GM23338 (cell line): ENCODE measurements around the gene CYSTM1. TPM values are rescaled to one million over a fixed set of nuclear protein-coding genes. Genes with fewer than 3 reads are reported as not detected.

Experiments used
- ATAC-seq: fragments of 200-7000 bp; cut with Tn5 transposase; 3 replicates; pipeline ENCODE4 v1.9.1; 2020
- DNase-seq: peaks from one replicate; pipeline ENCODE4 v3.0.0-alpha.2; 2015; ENCODE audit warnings: low spot score
- H2AFZ ChIP-seq: fragments of 200-600 bp; sonication (generic); 2 replicates; pipeline ENCODE4 v1.8.0; 2016; ENCODE audit warnings: antibody characterized with exemption, mild to moderate bottlenecking, moderate library complexity
- H3F3A ChIP-seq: fragments of 200-600 bp; sonication (generic); replicated peaks from 2 replicates; pipeline ENCODE4 v1.8.0; 2017; ENCODE audit warnings: antibody characterized with exemption, mixed run types, low read depth
- H3K27ac ChIP-seq: fragments of 200-600 bp; sonication (generic); 2 replicates; pipeline ENCODE4 v1.6.1; 2016; ENCODE audit warnings: low read depth
- H3K27me3 ChIP-seq: fragments of 200-600 bp; sonication (generic); 2 replicates; pipeline ENCODE4 v1.8.0; 2016; ENCODE audit warnings: mild to moderate bottlenecking, mixed run types, moderate library complexity; ENCODE audit not compliant: insufficient read depth
- H3K36me3 ChIP-seq: fragments of 200-600 bp; sonication (generic); 2 replicates; pipeline ENCODE4 v1.8.0; 2016; ENCODE audit warnings: mild to moderate bottlenecking; ENCODE audit not compliant: insufficient read depth
- H3K4me1 ChIP-seq: fragments of 200-600 bp; sonication (generic); 2 replicates; pipeline ENCODE4 v1.8.0; 2016; ENCODE audit warnings: mild to moderate bottlenecking, moderate library complexity; ENCODE audit not compliant: insufficient read depth
- H3K4me2 ChIP-seq: fragments of 200-600 bp; sonication (generic); 2 replicates; pipeline ENCODE4 v1.7.1; 2017; ENCODE audit warnings: mixed run types
- H3K4me3 ChIP-seq: fragments of 200-600 bp; sonication (generic); 2 replicates; pipeline ENCODE4 v1.6.1; 2016; ENCODE audit warnings: mixed run types
- H3K79me2 ChIP-seq: fragments of 200-600 bp; sonication (generic); replicated peaks from 2 replicates; pipeline ENCODE4 v1.8.0; 2017; ENCODE audit warnings: mild to moderate bottlenecking; ENCODE audit not compliant: insufficient read depth
- H3K9me2 ChIP-seq: fragments of 200-600 bp; sonication (generic); 2 replicates; pipeline ENCODE4 v1.8.0; 2017; ENCODE audit not compliant: insufficient read depth
- H4K20me1 ChIP-seq: fragments of 200-600 bp; sonication (generic); replicated peaks from 2 replicates; pipeline ENCODE4 v1.8.0; 2017; ENCODE audit warnings: mild to moderate bottlenecking; ENCODE audit not compliant: insufficient read depth
- H3K27ac Mint-ChIP-seq: 2 replicates; pipeline ENCODE4 v1.8.0; 2020; ENCODE audit warnings: inconsistent platforms, mild to moderate bottlenecking, moderate library complexity, mixed read lengths
- H3K27me3 Mint-ChIP-seq: 3 replicates; pipeline ENCODE4 v1.8.0; 2022; ENCODE audit warnings: low read depth, mild to moderate bottlenecking, moderate library complexity, mixed read lengths, inconsistent platforms; ENCODE audit not compliant: insufficient read depth, poor library complexity
- H3K36me3 Mint-ChIP-seq: 3 replicates; pipeline ENCODE4 v1.8.0; 2021; ENCODE audit warnings: low read depth, mild to moderate bottlenecking, inconsistent platforms, moderate library complexity, mixed read lengths
- H3K4me1 Mint-ChIP-seq: 3 replicates; pipeline ENCODE4 v1.8.0; 2020; ENCODE audit warnings: mild to moderate bottlenecking, inconsistent platforms, mixed read lengths
- H3K4me3 Mint-ChIP-seq: 3 replicates; pipeline ENCODE4 v1.8.0; 2021; ENCODE audit warnings: moderate library complexity, mild to moderate bottlenecking, inconsistent platforms, mixed read lengths
- H3K9me3 Mint-ChIP-seq: 3 replicates; pipeline ENCODE4 v1.8.0; 2020; ENCODE audit warnings: moderate library complexity, mild to moderate bottlenecking, inconsistent platforms, mixed read lengths
- CREB1 ChIP-seq: fragments of 250-450 bp; sonication (Bioruptor Pico); IDR thresholded peaks from 2 replicates; pipeline ENCODE4 v1.5.0; 2020; ENCODE audit warnings: low read depth, mild to moderate bottlenecking, moderate library complexity
- EZH2 ChIP-seq: fragments of 200-600 bp; sonication (generic); IDR thresholded peaks from one replicate; pipeline ENCODE4 v1.8.0; 2017; ENCODE audit warnings: antibody characterized with exemption, mild to moderate bottlenecking, low read depth; ENCODE audit not compliant: unreplicated experiment
- EZH2phosphoT487 ChIP-seq: fragments of 200-600 bp; sonication (generic); IDR thresholded peaks from one replicate; pipeline ENCODE4 v1.8.1; 2018; ENCODE audit warnings: antibody characterized with exemption; ENCODE audit not compliant: unreplicated experiment
- JUNB ChIP-seq: IDR thresholded peaks from one replicate; pipeline ENCODE4 v1.6.1; 2016; ENCODE audit warnings: antibody characterized with exemption; ENCODE audit not compliant: unreplicated experiment
- NANOG ChIP-seq: IDR thresholded peaks from 2 replicates; pipeline ENCODE4 v1.6.1; 2016; ENCODE audit warnings: antibody characterized with exemption, borderline replicate concordance
- POLR2AphosphoS5 ChIP-seq: IDR thresholded peaks from 2 replicates; pipeline ENCODE4 v1.6.1; 2016; ENCODE audit warnings: antibody characterized with exemption, low read depth
- REST ChIP-seq: IDR thresholded peaks from one replicate; pipeline ENCODE4 v1.6.1; 2018; ENCODE audit warnings: antibody characterized with exemption; ENCODE audit not compliant: unreplicated experiment
- STAT1 ChIP-seq: IDR thresholded peaks from one replicate; pipeline ENCODE4 v1.6.1; 2016; ENCODE audit warnings: antibody characterized with exemption; ENCODE audit not compliant: unreplicated experiment
- ZNF114 ChIP-seq: fragments of 250-450 bp; sonication (Bioruptor Pico); IDR thresholded peaks from 2 replicates; pipeline ENCODE4 v1.5.0; 2020; ENCODE audit warnings: mild to moderate bottlenecking, moderate library complexity
- ZNF331 ChIP-seq: fragments of 250-450 bp; sonication (Bioruptor Pico); IDR thresholded peaks from 2 replicates; pipeline ENCODE4 v1.5.0; 2020; ENCODE audit warnings: low read depth, mild to moderate bottlenecking, moderate library complexity
- ZNF462 ChIP-seq: fragments of 250-450 bp; sonication (Bioruptor Pico); IDR thresholded peaks from 2 replicates; pipeline ENCODE4 v1.5.0; 2020; ENCODE audit warnings: mild to moderate bottlenecking, moderate library complexity
- polyA plus RNA-seq: library from polyadenylated mRNA; unstranded; fragments of >200 nt; fragmentation: Nextera tagmentation; extraction: Ambion mirVana; gene quantifications from 2 replicates; pipeline ENCODE4 v1.2.1, GENCODE V29; 2016
- total RNA-seq: library from RNA; depleted of rRNA; stranded (reverse); fragments of >200 nt; shearing (Covaris generic); gene quantifications from 2 replicates; pipeline ENCODE4 v1.2.3, GENCODE V29; 2014
- TF ChIP-seq, protein P1 (sequence below): IDR thresholded peaks from 2 replicates; pipeline ENCODE4 v1.6.1; 2016; ENCODE audit warnings: antibody characterized with exemption

CYSTM1 gene
- total and polyA plus RNA-seq, 2 experiments from 2014 or later: 14.4 to 46.0 TPM

DNA sequence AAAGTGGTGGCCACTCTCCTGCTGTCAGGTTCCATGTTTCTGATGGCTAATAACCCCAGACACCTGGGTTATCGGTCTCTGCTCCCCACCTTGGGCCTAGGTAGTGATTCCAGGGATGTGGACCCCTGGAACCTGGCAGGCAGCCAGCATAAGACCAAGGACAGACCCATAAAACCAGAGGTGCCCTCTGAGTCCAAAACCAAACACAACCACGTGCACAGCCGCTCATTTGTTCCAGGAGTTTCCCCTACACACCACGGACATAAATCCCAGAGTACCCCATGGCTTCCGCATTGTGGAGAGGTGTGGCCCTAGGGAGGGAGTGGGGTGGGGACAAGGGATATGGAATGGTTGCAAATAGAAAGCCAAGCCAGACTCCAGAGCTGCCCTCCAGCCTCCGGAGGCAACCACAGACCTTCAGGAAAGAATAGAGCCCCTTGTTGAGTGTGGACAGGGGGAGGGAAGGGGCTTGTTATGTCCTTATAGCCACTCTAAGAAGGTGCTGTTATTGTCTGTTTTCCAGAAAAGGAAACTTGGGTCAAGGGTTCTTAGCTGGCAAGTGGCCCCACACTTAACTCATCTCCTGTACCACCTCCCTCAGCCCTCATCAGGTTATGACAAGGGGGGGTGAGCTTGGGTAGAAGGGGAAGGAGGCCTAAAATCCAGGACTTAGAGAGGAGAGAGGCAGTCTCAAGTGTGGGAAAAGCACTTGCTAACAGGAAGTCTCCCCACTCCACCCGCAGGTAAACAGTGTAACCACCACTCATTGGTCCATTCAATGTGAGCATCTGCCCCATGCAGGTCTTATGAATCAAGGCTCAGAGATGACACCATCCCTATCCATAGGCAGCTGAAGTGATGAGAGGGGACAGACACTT is 23.6 kb upstream of the CYSTM1 start:
- no peak overlapping the region for H3K27ac Mint-ChIP-seq

More for the DNA sequence above, 23.6 kb upstream of the CYSTM1 start:
- no peaks in the 10 kb centered on the region; the same call in 1 of the 2 replicates for H3K36me3 ChIP-seq
- TF ChIP-seq ZNF462 (CRISPR knock-in tag): no peak
- TF ChIP-seq EZH2phosphoT487: no peak
- no peak for TF ChIP-seq ZNF114 (CRISPR knock-in tag)
- no peak for TF ChIP-seq STAT1
- TF ChIP-seq EZH2: no peak
- TF ChIP-seq POLR2AphosphoS5: no peak
- TF ChIP-seq NANOG: no peak
- TF ChIP-seq REST: no peak
- TF ChIP-seq, protein P1, sequence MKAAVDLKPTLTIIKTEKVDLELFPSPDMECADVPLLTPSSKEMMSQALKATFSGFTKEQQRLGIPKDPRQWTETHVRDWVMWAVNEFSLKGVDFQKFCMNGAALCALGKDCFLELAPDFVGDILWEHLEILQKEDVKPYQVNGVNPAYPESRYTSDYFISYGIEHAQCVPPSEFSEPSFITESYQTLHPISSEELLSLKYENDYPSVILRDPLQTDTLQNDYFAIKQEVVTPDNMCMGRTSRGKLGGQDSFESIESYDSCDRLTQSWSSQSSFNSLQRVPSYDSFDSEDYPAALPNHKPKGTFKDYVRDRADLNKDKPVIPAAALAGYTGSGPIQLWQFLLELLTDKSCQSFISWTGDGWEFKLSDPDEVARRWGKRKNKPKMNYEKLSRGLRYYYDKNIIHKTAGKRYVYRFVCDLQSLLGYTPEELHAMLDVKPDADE: no peak
- no peak for TF ChIP-seq CREB1
- no peak for TF ChIP-seq ZNF331 (CRISPR knock-in tag)
- no peak for TF ChIP-seq JUNB
- no peaks in the 10 kb centered on the region for H3F3A ChIP-seq
- no peaks in the 10 kb centered on the region for H3K36me3 Mint-ChIP-seq
- H3K4me2 ChIP-seq: peak overlapping the region; percentile 72; the same call in 1 of the 2 replicates
- peaks cover 54% of the 10 kb centered on the region for H3K27me3 ChIP-seq
- no peak for DNase-seq
- no peaks in the 10 kb centered on the region for H3K9me3 Mint-ChIP-seq
- H2AFZ ChIP-seq: no peak overlapping the region
- H3K79me2 ChIP-seq: no peaks in the 10 kb centered on the region
- no peaks in the 10 kb centered on the region for H3K9me2 ChIP-seq
- no peak overlapping the region for H3K4me3 ChIP-seq
- H3K4me1 ChIP-seq: peaks cover 24% of the 10 kb centered on the region
- H3K27ac ChIP-seq: no peak overlapping the region
- no peak overlapping the region; the same call in 2 of the 3 replicates for H3K4me3 Mint-ChIP-seq
- ATAC-seq: no peak
- peaks cover 46% of the 10 kb centered on the region for H3K4me1 Mint-ChIP-seq
- H3K27me3 Mint-ChIP-seq: peaks cover 31% of the 10 kb centered on the region
- H4K20me1 ChIP-seq: no peaks in the 10 kb centered on the region; the same call in 1 of the 2 replicates
